ENCODE results near the gene GMNN. TPM values are rescaled to one million over a fixed set of nuclear protein-coding genes. Genes with fewer than 3 reads are reported as not detected.

Gene GMNN
- total and polyA plus RNA-seq, 11 donors: 4.5 to 19.2 (median 6.8) TPM

DNA sequence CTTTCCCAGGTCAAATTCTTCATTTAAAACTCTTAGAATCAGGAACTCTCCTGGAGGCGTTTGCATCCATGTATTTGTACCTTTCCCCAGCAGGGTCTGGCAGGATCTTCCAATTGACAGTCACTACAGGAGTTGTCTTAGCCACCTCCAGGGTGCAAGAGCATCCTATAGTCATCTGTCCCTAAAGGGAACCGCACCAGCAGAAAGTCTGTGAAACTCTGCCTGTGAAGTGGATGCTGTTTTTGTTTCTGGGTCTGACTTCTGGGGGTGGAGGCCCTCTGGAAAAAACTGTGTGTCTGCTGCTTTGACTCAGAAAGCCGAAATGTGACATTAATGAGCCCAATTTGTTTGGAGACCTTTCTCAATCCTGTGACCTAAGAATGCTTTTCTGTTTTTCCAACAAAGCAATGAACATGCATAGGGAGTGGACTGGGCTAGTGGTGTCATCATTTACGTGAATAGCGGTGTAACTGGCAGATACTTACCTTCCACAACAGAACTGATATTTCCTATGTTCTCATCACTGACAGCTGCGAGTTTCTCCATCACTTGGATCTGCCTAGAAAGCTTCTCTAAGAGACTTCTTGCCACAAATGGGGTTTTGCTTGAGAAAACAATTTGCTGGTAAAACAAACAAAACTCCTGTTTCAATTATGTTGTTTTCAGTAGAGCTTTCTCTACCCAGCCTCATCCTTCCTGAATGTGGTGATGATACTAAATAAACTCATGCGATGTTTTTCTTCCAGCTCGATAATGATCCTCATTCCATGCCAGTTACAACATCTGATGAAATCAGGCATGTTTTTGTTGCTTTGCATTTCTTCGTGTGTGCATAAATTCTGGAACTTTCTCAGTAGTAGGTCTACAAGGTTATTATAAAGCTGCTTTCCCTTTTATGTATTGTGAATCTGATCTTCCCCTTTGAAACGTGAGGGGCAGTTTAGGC, 57.3 kb downstream of the GMNN start:
- no peaks in the 10 kb centered on the region for H3K9me3 ChIP-seq
- H3K4me1 ChIP-seq: peaks cover 0 to 20% (median 9%) of the 10 kb centered on the region in 12 donors
- no peak for ATAC-seq
- 89 to 91% (median 90%) methylated on average over 10 of the region's 10 CpGs for WGBS, 4 donors
- TF ChIP-seq, protein P1, sequence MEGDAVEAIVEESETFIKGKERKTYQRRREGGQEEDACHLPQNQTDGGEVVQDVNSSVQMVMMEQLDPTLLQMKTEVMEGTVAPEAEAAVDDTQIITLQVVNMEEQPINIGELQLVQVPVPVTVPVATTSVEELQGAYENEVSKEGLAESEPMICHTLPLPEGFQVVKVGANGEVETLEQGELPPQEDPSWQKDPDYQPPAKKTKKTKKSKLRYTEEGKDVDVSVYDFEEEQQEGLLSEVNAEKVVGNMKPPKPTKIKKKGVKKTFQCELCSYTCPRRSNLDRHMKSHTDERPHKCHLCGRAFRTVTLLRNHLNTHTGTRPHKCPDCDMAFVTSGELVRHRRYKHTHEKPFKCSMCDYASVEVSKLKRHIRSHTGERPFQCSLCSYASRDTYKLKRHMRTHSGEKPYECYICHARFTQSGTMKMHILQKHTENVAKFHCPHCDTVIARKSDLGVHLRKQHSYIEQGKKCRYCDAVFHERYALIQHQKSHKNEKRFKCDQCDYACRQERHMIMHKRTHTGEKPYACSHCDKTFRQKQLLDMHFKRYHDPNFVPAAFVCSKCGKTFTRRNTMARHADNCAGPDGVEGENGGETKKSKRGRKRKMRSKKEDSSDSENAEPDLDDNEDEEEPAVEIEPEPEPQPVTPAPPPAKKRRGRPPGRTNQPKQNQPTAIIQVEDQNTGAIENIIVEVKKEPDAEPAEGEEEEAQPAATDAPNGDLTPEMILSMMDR (IDR thresholded peaks at IDR 0.05): no peak
- no peak for TF ChIP-seq POLR2A (IDR thresholded peaks at IDR 0.05)
- no peak for DNase-seq
- H3K27me3 ChIP-seq: no peaks in the 10 kb centered on the region
- no peak overlapping the region for H3K4me3 ChIP-seq
- intact Hi-C loops (cut with DNase I): no loop called here
- H3K36me3 ChIP-seq: peaks cover 0 to 75% (median 10%) of the 10 kb centered on the region in 9 donors
- no peak overlapping the region for H3K27ac ChIP-seq

DNA sequence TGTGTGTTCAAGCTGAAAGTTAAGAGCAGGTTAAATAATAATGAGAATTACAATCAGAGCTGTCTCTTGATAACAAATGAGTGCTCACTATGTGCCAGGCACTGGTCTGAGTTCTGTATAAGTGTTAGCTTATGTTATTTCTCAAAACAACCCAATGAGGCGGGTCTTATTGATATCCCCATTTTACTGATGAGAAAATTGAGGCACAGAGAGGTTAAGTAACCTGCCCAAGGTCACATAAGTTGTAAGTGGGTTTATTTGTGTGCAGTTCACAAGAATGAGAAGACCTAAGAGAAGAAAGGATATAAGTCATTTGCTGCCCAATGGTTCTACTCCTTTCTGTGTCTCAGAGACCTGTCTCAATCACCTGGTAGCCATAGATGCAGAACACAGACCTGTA, 58.1 kb downstream of the GMNN start:
- ATAC-seq (no peak), DNase-seq (no peak)
- Histone ChIP-seq H3K4me3 (no peak overlapping the region), H3K9me3 (no peaks in the 10 kb centered on the region), H3K27me3 (no peaks in the 10 kb centered on the region), H3K4me1 (peaks cover 0 to 20% (median 9%) of the 10 kb centered on the region in 12 donors), H3K36me3 (peaks cover 0 to 67% (median 2%) of the 10 kb centered on the region in 9 donors), H3K27ac (no peak overlapping the region)
- 94 to 100% (median 100%) methylated on average over 1 of the region's 1 CpG for WGBS, 4 donors
- intact Hi-C loops (cut with DNase I): no loop called here
- TF ChIP-seq POLR2A (IDR thresholded peaks at IDR 0.05): no peak
- TF ChIP-seq, protein P1 (IDR thresholded peaks at IDR 0.05): no peak

DNA sequence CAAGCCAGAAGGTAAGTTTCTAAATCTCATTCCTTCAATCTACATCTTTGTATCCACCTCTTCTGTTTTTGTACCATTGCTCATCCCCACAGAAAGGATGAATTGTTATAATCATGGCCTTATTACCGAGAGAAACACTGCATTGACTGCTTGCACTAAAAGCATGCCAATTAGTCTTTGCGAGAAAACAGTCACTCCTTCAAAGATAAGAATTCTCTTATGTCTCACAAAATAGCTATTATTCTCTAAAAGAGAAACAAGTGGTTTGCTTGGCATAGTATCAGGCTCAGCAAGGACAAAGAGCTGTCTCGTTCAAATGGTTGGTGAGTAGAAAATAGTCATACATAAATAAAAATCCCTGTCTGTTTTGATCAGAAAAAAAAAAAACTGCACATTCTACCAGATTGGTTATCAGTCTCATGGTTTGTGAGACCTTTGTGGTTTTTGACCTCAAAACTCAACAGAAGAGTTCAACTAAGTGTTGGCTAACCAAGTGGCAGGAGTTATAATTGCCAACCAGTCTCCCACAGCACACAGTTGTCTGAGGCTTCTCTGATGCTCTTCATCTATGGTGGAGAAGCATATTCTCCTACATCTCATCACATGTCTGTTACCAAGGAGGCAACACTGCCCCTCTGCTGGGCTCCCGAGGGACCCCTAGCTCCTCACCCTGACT, 59.1 kb downstream of the GMNN start:
- Histone ChIP-seq H3K27ac (no peak overlapping the region), H3K4me3 (no peak overlapping the region), H3K36me3 (peaks cover 0 to 67% (median 0%) of the 10 kb centered on the region in 9 donors), H3K27me3 (no peaks in the 10 kb centered on the region), H3K9me3 (no peaks in the 10 kb centered on the region), H3K4me1 (peaks cover 0 to 20% (median 9%) of the 10 kb centered on the region in 12 donors)
- DNase-seq: no peak
- intact Hi-C loops (cut with DNase I): no loop called here
- no peak for ATAC-seq
- WGBS, 4 donors: 91 to 95% (median 92%) methylated on average over 4 of the region's 4 CpGs
- TF ChIP-seq POLR2A (IDR thresholded peaks at IDR 0.05): no peak
- TF ChIP-seq, protein P1 (IDR thresholded peaks at IDR 0.05): no peak

Other genes starting within 250 kb of the GMNN start
- under 1 TPM in 3 of 9 donors, not detected in 6; 0.05 TPM for gene KIAA0319, start 128.7 kb upstream of the GMNN start, total RNA-seq
- gene KIAA0319, start 128.7 kb upstream of the GMNN start, polyA plus RNA-seq: not detected
- 10 to 100 TPM; 14.0 to 33.4 (median 25.1) TPM for gene TDP2, start 108.0 kb upstream of the GMNN start, total RNA-seq
- gene TDP2, start 108.0 kb upstream of the GMNN start, polyA plus RNA-seq: 10 to 100 TPM; 21.3 to 35.8 TPM
- gene ACOT13, start 107.9 kb upstream of the GMNN start, total RNA-seq: 10 to 100 TPM; 28.1 to 62.7 (median 55.3) TPM
- 100 to 1,000 TPM in 1 of 2 donors, 10 to 100 TPM in 1; 21.6 to 160 TPM for gene ACOT13, start 107.9 kb upstream of the GMNN start, polyA plus RNA-seq
- 10 to 100 TPM; 20.8 to 92.8 (median 40.7) TPM for gene C6orf62, start 55.8 kb upstream of the GMNN start, total RNA-seq
- 10 to 100 TPM; 28.9 to 48.0 TPM for gene C6orf62, start 55.8 kb upstream of the GMNN start, polyA plus RNA-seq
- gene ARMH2, start 24.0 kb downstream of the GMNN start, total RNA-seq: not detected
- not detected for gene ARMH2, start 24.0 kb downstream of the GMNN start, polyA plus RNA-seq
- 10 to 100 TPM in 1 of 9 donors, 1 to 10 TPM in 8; 2.7 to 14.2 (median 4.6) TPM for gene RIPOR2, start 161.0 kb downstream of the GMNN start, total RNA-seq
- gene RIPOR2, start 161.0 kb downstream of the GMNN start, polyA plus RNA-seq: 1 to 10 TPM in 1 of 2 donors, under 1 TPM in 1; 0.76 to 1.9 TPM